H1 (cell line): ENCODE data around the gene UBE3C.

Experiments used
- CEBPB ChIP-seq: IDR thresholded peaks from 2 replicates; pipeline ENCODE4 v1.6.1; 2012; ENCODE audit warnings: low read depth, low read length
- CHD2 ChIP-seq: IDR thresholded peaks from 2 replicates; pipeline ENCODE4 v1.6.1; 2012; ENCODE audit warnings: low read length, improper control_type of control experiment
- CREB1 ChIP-seq: IDR thresholded peaks from 2 replicates; pipeline ENCODE4 v1.6.1; 2012; ENCODE audit warnings: inconsistent platforms
- CTCF ChIP-seq, 3 experiments: IDR thresholded peaks; 1 replicate in 2 of 3; 2 replicates in 1 of 3; pipeline versions ENCODE4 v1.5.1 to v1.6.1; 2011; ENCODE audit warnings: low read length in 3 of 3, mild to moderate bottlenecking in 3 of 3, inconsistent platforms in 2 of 3, low read depth in 1 of 3, moderate library complexity in 1 of 3; ENCODE audit not compliant: insufficient read depth in 1 of 3; ENCODE audit errors: control extremely low read depth in 1 of 3
- EP300 ChIP-seq, 2 experiments: IDR thresholded peaks; 1 replicate in 1 of 2; 2 replicates in 1 of 2; pipeline ENCODE4 v1.6.1; 2011 to 2012; ENCODE audit warnings: low read depth in 2 of 2, low read length in 2 of 2, mild to moderate bottlenecking in 2 of 2, borderline replicate concordance in 1 of 2, inconsistent platforms in 1 of 2, moderate library complexity in 1 of 2
- EZH2 ChIP-seq: fragments of 200-600 bp; sonication (generic); IDR thresholded peaks from 2 replicates; pipeline ENCODE4 v1.7.1; 2012; ENCODE audit warnings: low read depth, mild to moderate bottlenecking, moderate library complexity, low read length, inconsistent platforms; ENCODE audit not compliant: severe bottlenecking
- GTF2F1 ChIP-seq: IDR thresholded peaks from 2 replicates; pipeline ENCODE4 v1.6.1; 2012; ENCODE audit warnings: low read depth, low read length, improper control_type of control experiment, borderline replicate concordance
- NRF1 ChIP-seq: IDR thresholded peaks from 2 replicates; pipeline ENCODE4 v1.6.1; 2011; ENCODE audit warnings: mild to moderate bottlenecking, low read depth, low read length, improper control_type of control experiment
- POLR2A ChIP-seq, 2 experiments: IDR thresholded peaks; 1 replicate in 1 of 2; 2 replicates in 1 of 2; pipeline ENCODE4 v1.6.1; 2011; ENCODE audit warnings: low read depth in 2 of 2, low read length in 2 of 2, mild to moderate bottlenecking in 2 of 2; ENCODE audit errors: control extremely low read depth in 1 of 2
- POLR2AphosphoS5 ChIP-seq: IDR thresholded peaks from 2 replicates; pipeline ENCODE4 v1.6.1; 2011; ENCODE audit warnings: low read depth, low read length
- SRF ChIP-seq: IDR thresholded peaks from 2 replicates; pipeline ENCODE4 v1.6.1; 2011; ENCODE audit warnings: mild to moderate bottlenecking, low read depth, low read length, moderate library complexity
- TAF1 ChIP-seq: IDR thresholded peaks from 2 replicates; pipeline ENCODE4 v1.6.1; 2011; ENCODE audit warnings: mild to moderate bottlenecking, low read depth, low read length
- YY1 ChIP-seq: IDR thresholded peaks from 2 replicates; pipeline ENCODE4 v1.6.1; 2011; ENCODE audit warnings: low read depth, mild to moderate bottlenecking, low read length
- TF ChIP-seq, protein P1 (sequence below): IDR thresholded peaks from 2 replicates; pipeline ENCODE4 v1.6.1; 2012; ENCODE audit warnings: inconsistent platforms

DNA sequence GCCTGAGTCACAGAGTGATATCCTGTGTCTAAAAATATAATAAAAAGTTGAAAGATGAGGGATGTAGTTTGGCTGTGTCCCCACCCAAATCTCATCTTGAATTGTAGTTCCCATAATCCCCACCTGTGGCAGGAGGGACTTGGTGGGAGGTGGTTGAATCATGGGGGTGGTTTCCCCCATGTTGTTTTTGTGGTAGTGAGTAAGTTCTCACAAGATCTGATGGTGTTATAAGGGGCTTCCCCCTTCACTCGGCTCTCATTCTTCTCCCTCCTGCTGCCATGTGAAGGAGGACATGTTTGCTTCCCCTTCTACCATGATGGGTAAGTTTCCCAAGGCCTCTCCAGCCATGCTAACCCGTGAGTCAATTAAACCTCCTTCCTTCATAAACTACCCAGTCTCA, 25.1 kb upstream of the UBE3C start:
- TF ChIP-seq EZH2 (no peak), SRF (no peak), CTCF (IDR thresholded peaks at IDR 0.05; ENCODE audit: control extremely low read depth in 1 of 3, insufficient read depth in 1 of 3, low read depth in 1 of 3, low read length in 3 of 3) (no peak), EP300 (IDR thresholded peaks at IDR 0.05; ENCODE audit: borderline replicate concordance in 1 of 2, low read depth in 2 of 2, low read length in 2 of 2) (no peak), CEBPB (no peak), YY1 (no peak), GTF2F1 (no peak), POLR2AphosphoS5 (no peak), TAF1 (no peak), POLR2A (IDR thresholded peaks at IDR 0.05; ENCODE audit: control extremely low read depth in 1 of 2, low read depth in 2 of 2, low read length in 2 of 2) (no peak), CREB1 (no peak), NRF1 (no peak), CHD2 (no peak)
- TF ChIP-seq, protein P1, sequence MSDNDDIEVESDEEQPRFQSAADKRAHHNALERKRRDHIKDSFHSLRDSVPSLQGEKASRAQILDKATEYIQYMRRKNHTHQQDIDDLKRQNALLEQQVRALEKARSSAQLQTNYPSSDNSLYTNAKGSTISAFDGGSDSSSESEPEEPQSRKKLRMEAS: no peak
